DND-41 (cell line): ENCODE data around the gene AGAP1.

Experiments used
- ATAC-seq: fragments of 200-7000 bp; cut with Tn5 transposase; 3 replicates; pipeline ENCODE4 v1.9.1; 2021; ENCODE audit warnings: low read depth; ENCODE audit not compliant: insufficient read depth
- DNase-seq: peaks from one replicate; pipeline ENCODE4 v3.0.0-alpha.2; 2020
- H2AFZ ChIP-seq: 2 replicates; pipeline ENCODE4 v1.6.0; 2012; ENCODE audit warnings: low read depth, low read length
- H3K27ac ChIP-seq: 2 replicates; pipeline ENCODE4 v1.5.1; 2012; ENCODE audit warnings: low read length, inconsistent platforms
- H3K27me3 ChIP-seq: fragments of 200-600 bp; sonication (generic); 2 replicates; pipeline ENCODE4 v1.6.0; 2012; ENCODE audit warnings: low read length, mild to moderate bottlenecking, inconsistent platforms; ENCODE audit not compliant: insufficient read depth, poor library complexity
- H3K36me3 ChIP-seq: 2 replicates; pipeline ENCODE4 v1.5.1; 2012; ENCODE audit warnings: low read length, inconsistent platforms; ENCODE audit not compliant: insufficient read depth
- H3K4me1 ChIP-seq: 2 replicates; pipeline ENCODE4 v1.5.1; 2012; ENCODE audit warnings: mild to moderate bottlenecking, low read length; ENCODE audit not compliant: insufficient read depth
- H3K4me2 ChIP-seq: 2 replicates; pipeline ENCODE4 v1.6.0; 2012; ENCODE audit warnings: mild to moderate bottlenecking, moderate library complexity, low read length, inconsistent platforms; ENCODE audit not compliant: insufficient read depth
- H3K4me3 ChIP-seq, 2 experiments: fragments of 200-600 bp in 1 of 2; shearing (Covaris generic) in 1 of 2; 2 replicates each; pipeline ENCODE4 v1.5.1; 2012 to 2016; ENCODE audit warnings: inconsistent platforms in 2 of 2, low read length in 2 of 2, mild to moderate bottlenecking in 2 of 2, low read depth in 1 of 2, moderate library complexity in 1 of 2
- H3K79me2 ChIP-seq: 2 replicates; pipeline ENCODE4 v1.6.0; 2012; ENCODE audit warnings: low read length, inconsistent platforms; ENCODE audit not compliant: insufficient read depth
- H3K9ac ChIP-seq: 2 replicates; pipeline ENCODE4 v1.6.0; 2012; ENCODE audit warnings: low read depth, mild to moderate bottlenecking, inconsistent platforms, low read length, moderate library complexity
- H3K9me3 ChIP-seq: 2 replicates; pipeline ENCODE4 v1.5.1; 2012; ENCODE audit warnings: low read length, moderate library complexity, mild to moderate bottlenecking, inconsistent platforms; ENCODE audit not compliant: insufficient read depth, severe bottlenecking
- H4K20me1 ChIP-seq: 2 replicates; pipeline ENCODE4 v1.6.0; 2012; ENCODE audit warnings: low read length; ENCODE audit not compliant: insufficient read depth
- EZH2 ChIP-seq: IDR thresholded peaks from 3 replicates; pipeline ENCODE4 v1.6.1; 2012; ENCODE audit warnings: borderline replicate concordance, low read depth, mild to moderate bottlenecking, moderate library complexity, low read length, inconsistent platforms; ENCODE audit not compliant: severe bottlenecking
- TF ChIP-seq, protein P1 (sequence below): IDR thresholded peaks from 2 replicates; pipeline ENCODE4 v1.5.1; 2012; ENCODE audit warnings: borderline replicate concordance, low read length, moderate library complexity, mild to moderate bottlenecking; ENCODE audit not compliant: poor library complexity, severe bottlenecking; ENCODE audit errors: extremely low read depth

Gene AGAP1

DNA sequence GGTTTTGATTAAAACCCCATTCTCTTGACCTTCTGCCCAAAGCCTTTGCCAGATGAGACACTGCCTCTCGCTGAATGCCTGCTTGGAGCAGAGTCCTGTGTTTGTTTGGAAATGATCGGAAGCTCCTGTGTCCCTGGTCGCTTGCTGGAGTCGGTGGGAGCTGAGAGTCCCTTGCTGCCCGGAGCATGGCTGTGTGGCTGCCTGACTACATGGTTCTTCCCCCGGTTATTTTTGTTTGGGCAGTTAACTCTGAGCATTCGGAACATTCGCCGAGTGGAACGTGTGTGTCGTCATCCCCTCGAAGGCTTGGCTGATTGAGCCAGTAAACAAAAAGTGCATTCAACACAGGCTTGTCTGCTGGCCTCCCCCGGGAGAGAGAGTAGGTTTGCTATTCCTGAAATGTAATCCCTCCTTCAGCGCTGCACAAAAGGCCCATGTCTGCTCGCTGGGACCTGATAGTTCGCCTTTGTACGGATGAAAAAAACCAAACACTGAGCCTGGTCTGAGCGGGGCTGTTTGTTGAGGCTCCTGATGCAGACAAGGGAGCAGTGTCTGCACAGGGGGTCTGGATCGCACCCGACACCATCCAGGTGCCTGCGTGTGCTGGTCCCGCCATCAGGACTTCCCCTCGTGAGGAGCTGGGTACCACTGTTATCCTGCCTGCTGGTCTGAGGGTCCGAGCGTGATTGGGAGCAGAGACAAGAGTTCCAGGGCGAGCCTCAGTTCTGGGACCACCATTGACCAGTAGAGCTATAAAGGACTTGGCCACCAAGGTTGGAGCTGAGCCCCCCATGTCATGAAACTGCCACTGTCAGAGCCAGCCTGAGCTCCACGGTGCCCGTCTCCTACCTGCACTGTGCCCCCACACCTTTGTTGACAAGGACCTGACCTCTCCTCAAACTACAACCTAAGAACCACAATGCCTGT, 83.8 kb downstream of the AGAP1 start:
- Histone ChIP-seq H3K9me3 (no peaks in the 10 kb centered on the region), H3K36me3 (no peaks in the 10 kb centered on the region), H3K4me2 (no peak overlapping the region), H4K20me1 (no peaks in the 10 kb centered on the region), H2AFZ (no peak overlapping the region), H3K27me3 (peaks cover 11% of the 10 kb centered on the region), H3K79me2 (no peaks in the 10 kb centered on the region), H3K4me1 (no peaks in the 10 kb centered on the region), H3K9ac (no peak overlapping the region), H3K4me3 (no peak overlapping the region), H3K27ac (no peak overlapping the region)
- no peak for ATAC-seq
- DNase-seq = no peak
- TF ChIP-seq, protein P1, sequence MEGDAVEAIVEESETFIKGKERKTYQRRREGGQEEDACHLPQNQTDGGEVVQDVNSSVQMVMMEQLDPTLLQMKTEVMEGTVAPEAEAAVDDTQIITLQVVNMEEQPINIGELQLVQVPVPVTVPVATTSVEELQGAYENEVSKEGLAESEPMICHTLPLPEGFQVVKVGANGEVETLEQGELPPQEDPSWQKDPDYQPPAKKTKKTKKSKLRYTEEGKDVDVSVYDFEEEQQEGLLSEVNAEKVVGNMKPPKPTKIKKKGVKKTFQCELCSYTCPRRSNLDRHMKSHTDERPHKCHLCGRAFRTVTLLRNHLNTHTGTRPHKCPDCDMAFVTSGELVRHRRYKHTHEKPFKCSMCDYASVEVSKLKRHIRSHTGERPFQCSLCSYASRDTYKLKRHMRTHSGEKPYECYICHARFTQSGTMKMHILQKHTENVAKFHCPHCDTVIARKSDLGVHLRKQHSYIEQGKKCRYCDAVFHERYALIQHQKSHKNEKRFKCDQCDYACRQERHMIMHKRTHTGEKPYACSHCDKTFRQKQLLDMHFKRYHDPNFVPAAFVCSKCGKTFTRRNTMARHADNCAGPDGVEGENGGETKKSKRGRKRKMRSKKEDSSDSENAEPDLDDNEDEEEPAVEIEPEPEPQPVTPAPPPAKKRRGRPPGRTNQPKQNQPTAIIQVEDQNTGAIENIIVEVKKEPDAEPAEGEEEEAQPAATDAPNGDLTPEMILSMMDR = no peak
- TF ChIP-seq EZH2 = no peak

DNA sequence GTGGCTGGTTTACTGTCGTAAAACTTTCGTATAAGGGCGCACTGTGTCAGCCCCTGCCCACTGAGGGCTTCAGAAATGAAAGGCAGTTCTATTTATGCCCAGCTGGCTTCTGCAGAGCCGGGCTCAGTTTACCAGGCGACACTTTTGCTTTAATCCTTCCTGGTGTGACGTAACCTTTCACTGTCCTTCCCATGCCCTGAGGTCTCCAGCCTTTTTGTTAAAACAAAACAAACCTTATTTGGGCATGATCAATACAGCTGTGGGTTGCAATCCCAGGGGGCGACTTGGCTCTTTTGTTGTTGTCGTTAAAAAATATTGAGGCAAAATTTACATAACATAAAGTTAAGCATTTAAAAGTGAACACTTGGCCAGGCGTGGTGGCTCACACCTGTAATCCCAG, 85.3 kb downstream of the AGAP1 start:
- no peak for ATAC-seq
- H3K79me2 ChIP-seq = no peaks in the 10 kb centered on the region

DNA sequence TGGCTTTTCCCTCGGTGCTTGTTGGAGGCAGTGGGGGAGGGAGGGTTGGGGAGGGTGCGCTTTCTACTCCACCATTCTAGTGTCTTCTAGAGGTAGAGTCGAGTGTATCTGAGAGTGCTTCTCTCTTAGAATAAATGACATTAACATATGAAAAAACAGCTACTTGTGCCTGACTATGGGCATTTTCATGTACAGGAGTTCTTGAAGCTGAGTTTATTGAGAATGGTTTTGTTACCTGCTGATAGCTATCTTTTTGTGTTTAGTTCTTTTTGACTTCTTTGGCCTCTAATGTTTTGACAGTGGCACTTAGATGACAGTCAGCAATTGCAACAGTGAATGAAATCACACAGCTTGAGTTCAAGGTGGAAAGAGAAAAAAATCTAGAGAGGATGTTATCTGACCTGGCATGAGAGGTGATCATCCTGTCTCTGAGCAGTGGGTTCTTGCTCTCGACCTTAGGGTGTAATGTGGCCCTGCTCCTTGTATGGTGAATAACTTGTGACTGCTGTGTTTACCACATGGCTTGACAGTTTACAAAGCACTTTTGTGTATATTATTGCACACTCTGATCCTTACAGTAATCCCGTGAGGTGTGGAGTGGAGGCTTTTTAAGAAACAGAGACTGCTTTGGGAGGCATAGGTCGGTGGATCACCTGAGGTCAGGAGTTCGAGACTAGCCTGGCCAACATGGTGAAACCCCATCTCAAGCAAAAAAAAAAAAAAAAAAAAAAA, 86.7 kb downstream of the AGAP1 start:
- H3K79me2 ChIP-seq = no peaks in the 10 kb centered on the region
- DNase-seq (no peak), ATAC-seq (no peak)
- H3K27me3 ChIP-seq = peaks cover 21% of the 10 kb centered on the region
- H3K36me3 ChIP-seq = no peaks in the 10 kb centered on the region
- no peaks in the 10 kb centered on the region for H3K9me3 ChIP-seq
- H2AFZ ChIP-seq = no peak overlapping the region
- no peak overlapping the region for H3K4me2 ChIP-seq
- no peak overlapping the region for H3K4me3 ChIP-seq
- no peaks in the 10 kb centered on the region for H4K20me1 ChIP-seq
- no peak overlapping the region for H3K27ac ChIP-seq
- no peak overlapping the region for H3K9ac ChIP-seq
- no peak for TF ChIP-seq EZH2
- TF ChIP-seq, protein P1 = no peak
- no peaks in the 10 kb centered on the region for H3K4me1 ChIP-seq

More for the DNA sequence above, 85.3 kb downstream of the AGAP1 start:
- no peak for DNase-seq
- no peak overlapping the region for H2AFZ ChIP-seq
- no peak overlapping the region for H3K9ac ChIP-seq
- H3K4me3 ChIP-seq = no peak overlapping the region
- H4K20me1 ChIP-seq = no peaks in the 10 kb centered on the region
- TF ChIP-seq EZH2 = no peak
- TF ChIP-seq, protein P1 = no peak
- H3K4me2 ChIP-seq = no peak overlapping the region
- no peaks in the 10 kb centered on the region for H3K9me3 ChIP-seq
- no peak overlapping the region for H3K27ac ChIP-seq
- no peaks in the 10 kb centered on the region for H3K36me3 ChIP-seq
- no peaks in the 10 kb centered on the region for H3K4me1 ChIP-seq
- peaks cover 12% of the 10 kb centered on the region for H3K27me3 ChIP-seq
